IMR-90 (cell line): ENCODE measurements around the gene TNS2. TPM values are rescaled to one million over a fixed set of nuclear protein-coding genes. Genes with fewer than 3 reads are reported as not detected.

ENCODE experiments used
- ATAC-seq: fragments of 200-7000 bp; cut with Tn5 transposase; 2 replicates; pipeline ENCODE4 v1.9.1; 2020; ENCODE audit warnings: low read depth, mild to moderate bottlenecking, moderate library complexity
- BruUV-seq: library from RNA; stranded (reverse); fragments of 400-500 nt; replicated peaks from 2 replicates; lab custom pipeline; 2021; lab: Mats Ljungman, UMichigan
- CTCF ChIA-PET: fragments of 300-600 bp; formaldehyde crosslinking; extraction: SDS; loops from one replicate; lab custom pipeline; 2021; ENCODE audit warnings: antibody characterized with exemption; lab: Yijun Ruan, JAX
- POLR2A ChIA-PET: fragments of 300-600 bp; sonication (Branson Sonifier 250); formaldehyde crosslinking; loops from one replicate; lab custom pipeline; 2022; ENCODE audit warnings: antibody characterized with exemption; ENCODE audit not compliant: unreplicated experiment; lab: Charles Lee
- DNase-seq: peaks from one replicate; pipeline ENCODE4 v3.0.0; 2013
- H2AFZ ChIP-seq: replicated peaks from 2 replicates; pipeline ENCODE3; 2013; ENCODE audit warnings: low read length, mild to moderate bottlenecking; ENCODE audit not compliant: poor library complexity
- H2AK5ac ChIP-seq: 2 replicates; pipeline ENCODE4 v1.6.1; 2013; ENCODE audit warnings: low read depth, low read length, inconsistent platforms
- H2AK9ac ChIP-seq: replicated peaks from 2 replicates; pipeline ENCODE3; 2013; ENCODE audit warnings: mild to moderate bottlenecking, low read depth, low read length, moderate library complexity; ENCODE audit not compliant: poor library complexity
- H2BK120ac ChIP-seq: 2 replicates; pipeline ENCODE4 v1.6.1; 2013; ENCODE audit warnings: low read depth, low read length, inconsistent platforms
- H2BK15ac ChIP-seq: 3 replicates; pipeline ENCODE4 v1.6.1; 2013; ENCODE audit warnings: low read depth, low read length, inconsistent platforms
- H2BK20ac ChIP-seq: 2 replicates; pipeline ENCODE4 v1.6.1; 2013; ENCODE audit warnings: low read depth, mild to moderate bottlenecking, inconsistent platforms, low read length, moderate library complexity
- H2BK5ac ChIP-seq: 2 replicates; pipeline ENCODE4 v1.6.1; 2013; ENCODE audit warnings: mild to moderate bottlenecking, low read depth, low read length, inconsistent platforms; ENCODE audit not compliant: poor library complexity, severe bottlenecking
- H3K14ac ChIP-seq: replicated peaks from 2 replicates; pipeline ENCODE4 v1.6.1; 2013; ENCODE audit warnings: low read depth, low read length, inconsistent platforms
- H3K18ac ChIP-seq: 2 replicates; pipeline ENCODE4 v1.6.1; 2013; ENCODE audit warnings: low read depth, low read length, control low read depth
- H3K23ac ChIP-seq: 2 replicates; pipeline ENCODE4 v1.6.1; 2013; ENCODE audit warnings: low read depth, low read length, inconsistent platforms
- H3K27ac ChIP-seq: 2 replicates; pipeline ENCODE4 v1.5.1; 2013; ENCODE audit warnings: mild to moderate bottlenecking, control low read depth, low read length; ENCODE audit not compliant: insufficient read depth
- H3K27me3 ChIP-seq: 2 replicates; pipeline ENCODE4 v1.6.1; 2013; ENCODE audit warnings: low read length; ENCODE audit not compliant: control insufficient read depth, insufficient read depth
- H3K36me3 ChIP-seq: 2 replicates; pipeline ENCODE4 v1.6.1; 2013; ENCODE audit warnings: low read length, mixed read lengths; ENCODE audit not compliant: control insufficient read depth, insufficient read depth
- H3K4ac ChIP-seq: 2 replicates; pipeline ENCODE4 v1.6.1; 2013; ENCODE audit warnings: low read depth, low read length, inconsistent platforms
- H3K4me1 ChIP-seq: 2 replicates; pipeline ENCODE4 v1.6.1; 2013; ENCODE audit warnings: low read length, mixed read lengths; ENCODE audit not compliant: control insufficient read depth, insufficient read depth
- H3K4me2 ChIP-seq: 2 replicates; pipeline ENCODE4 v1.6.1; 2013; ENCODE audit warnings: low read depth, mild to moderate bottlenecking, control low read depth, low read length, moderate library complexity
- H3K4me3 ChIP-seq: 2 replicates; pipeline ENCODE4 v1.5.1; 2013; ENCODE audit warnings: low read depth, mild to moderate bottlenecking, control low read depth, low read length, moderate library complexity; ENCODE audit not compliant: insufficient read depth
- H3K56ac ChIP-seq: 2 replicates; pipeline ENCODE4 v1.6.1; 2013; ENCODE audit warnings: low read length, inconsistent platforms; ENCODE audit not compliant: insufficient read depth; ENCODE audit errors: extremely low read depth
- H3K79me1 ChIP-seq, 2 experiments: 2 replicates each; pipeline ENCODE4 v1.6.1; 2013; ENCODE audit warnings: low read length in 2 of 2, inconsistent platforms in 1 of 2, low read depth in 1 of 2
- H3K9ac ChIP-seq: 2 replicates; pipeline ENCODE4 v1.6.1; 2013; ENCODE audit warnings: low read depth, low read length, control low read depth
- H3K9me1 ChIP-seq: 2 replicates; pipeline ENCODE4 v1.6.1; 2013; ENCODE audit warnings: low read length, inconsistent platforms; ENCODE audit not compliant: insufficient read depth
- H3K9me3 ChIP-seq: 2 replicates; pipeline ENCODE4 v1.6.1; 2013; ENCODE audit warnings: low read length; ENCODE audit not compliant: control insufficient read depth, insufficient read depth
- H4K20me1 ChIP-seq: 2 replicates; pipeline ENCODE4 v1.6.1; 2013; ENCODE audit warnings: low read length, inconsistent platforms; ENCODE audit not compliant: insufficient read depth
- H4K5ac ChIP-seq: 2 replicates; pipeline ENCODE4 v1.6.1; 2013; ENCODE audit warnings: mild to moderate bottlenecking, low read depth, low read length, control low read depth
- H4K8ac ChIP-seq, 2 experiments: 2 replicates each; pipeline ENCODE4 v1.6.1; 2013; ENCODE audit warnings: low read depth in 2 of 2, low read length in 2 of 2, control low read depth in 1 of 2, inconsistent platforms in 1 of 2
- H4K91ac ChIP-seq: 2 replicates; pipeline ENCODE4 v1.6.1; 2013; ENCODE audit warnings: low read depth, low read length, inconsistent platforms; ENCODE audit not compliant: insufficient read depth
- BHLHE40 ChIP-seq: fragments of 150-350 bp; IDR thresholded peaks from 2 replicates; pipeline ENCODE4 v1.6.1; 2016; ENCODE audit warnings: mild to moderate bottlenecking, low read depth, low read length
- CHD1 ChIP-seq: IDR thresholded peaks from 2 replicates; pipeline ENCODE4 v1.6.1; 2012; ENCODE audit warnings: low read depth, low read length, improper control_type of control experiment
- FOS ChIP-seq: fragments of 150-350 bp; IDR thresholded peaks from 2 replicates; pipeline ENCODE4 v1.6.1; 2016; ENCODE audit warnings: low read depth, low read length
- MAFK ChIP-seq: IDR thresholded peaks from 2 replicates; pipeline ENCODE4 v1.6.1; 2012; ENCODE audit warnings: low read depth, low read length, improper control_type of control experiment
- POLR2A ChIP-seq: IDR thresholded peaks from 2 replicates; pipeline ENCODE4 v1.6.1; 2012; ENCODE audit warnings: mild to moderate bottlenecking, low read depth, low read length
- RAD21 ChIP-seq: IDR thresholded peaks from 2 replicates; pipeline ENCODE4 v1.6.1; 2012; ENCODE audit warnings: low read length, improper control_type of control experiment
- RCOR1 ChIP-seq: IDR thresholded peaks from 2 replicates; pipeline ENCODE4 v1.6.1; 2012; ENCODE audit warnings: mild to moderate bottlenecking, low read length, improper control_type of control experiment; ENCODE audit not compliant: insufficient replicate concordance
- SMC3 ChIP-seq: fragments of 150-350 bp; IDR thresholded peaks from 2 replicates; pipeline ENCODE4 v1.6.1; 2016; ENCODE audit warnings: low read depth, mild to moderate bottlenecking, antibody characterized with exemption, low read length, moderate library complexity
- WGBS, 2 experiments: methylation state at CpG; one replicate each; pipeline versions ENCODE4 v1.1.5 to v1.1.7; 2013; ENCODE audit warnings: missing lambda C conversion rate in 2 of 2; ENCODE audit not compliant: insufficient read length in 1 of 2; ENCODE audit errors: extremely low coverage in 2 of 2; 5-methylcytosine and 5-hydroxymethylcytosine counted together
- dilution Hi-C: fragments of 300-500 bp; cut with HindIII; formaldehyde crosslinking; loops from one replicate; pipeline ENCODE4 v1.14.3; 2018; ENCODE audit warnings: low sequenced_read_pairs; ENCODE audit not compliant: unreplicated experiment
- in situ Hi-C: fragments of 300-500 bp; cut with MboI; formaldehyde crosslinking; loops from 3 replicates; pipeline ENCODE4 v1.14.3; 2019; ENCODE audit warnings: low sequenced_read_pairs, inconsistent platforms, mixed read lengths
- intact Hi-C: fragments of 100-400 bp; cut with micrococcal nuclease; formaldehyde crosslinking; loops from 2 replicates; pipeline ENCODE4 v1.10.0; 2022
- polyA plus RNA-seq, 3 experiments: library from polyadenylated mRNA; depleted of rRNA; stranded (reverse); fragments of >200 nt; gene quantifications; 2 replicates each; pipeline ENCODE4 v1.2.3, GENCODE V29; 2012; ENCODE audit warnings: low replicate concordance in 1 of 3
- total RNA-seq: library from RNA; depleted of rRNA; stranded (reverse); fragments of >200 nt; gene quantifications from 2 replicates; pipeline ENCODE4 v1.2.3, GENCODE V29; 2012
- TF ChIP-seq, protein P1 (sequence below): fragments of 150-350 bp; IDR thresholded peaks from 2 replicates; pipeline ENCODE4 v1.6.1; 2017; ENCODE audit warnings: mild to moderate bottlenecking, antibody characterized with exemption, low read length, low read depth
- TF ChIP-seq, protein P2 (sequence below): conservative IDR thresholded peaks from 2 replicates; pipeline ENCODE4 v1.5.1; 2012; ENCODE audit warnings: mild to moderate bottlenecking, low read depth, low read length, improper control_type of control experiment
- TF ChIP-seq, protein P3 (sequence below): fragments of 150-350 bp; IDR thresholded peaks from 2 replicates; pipeline ENCODE4 v1.6.1; 2016; ENCODE audit warnings: low read depth, mild to moderate bottlenecking, low read length, moderate library complexity, borderline replicate concordance

The TNS2 gene
- total and polyA plus RNA-seq, 2 of the 4 experiments (the other 2 are of a cell fraction), result 10.4 to 67.2 TPM

DNA sequence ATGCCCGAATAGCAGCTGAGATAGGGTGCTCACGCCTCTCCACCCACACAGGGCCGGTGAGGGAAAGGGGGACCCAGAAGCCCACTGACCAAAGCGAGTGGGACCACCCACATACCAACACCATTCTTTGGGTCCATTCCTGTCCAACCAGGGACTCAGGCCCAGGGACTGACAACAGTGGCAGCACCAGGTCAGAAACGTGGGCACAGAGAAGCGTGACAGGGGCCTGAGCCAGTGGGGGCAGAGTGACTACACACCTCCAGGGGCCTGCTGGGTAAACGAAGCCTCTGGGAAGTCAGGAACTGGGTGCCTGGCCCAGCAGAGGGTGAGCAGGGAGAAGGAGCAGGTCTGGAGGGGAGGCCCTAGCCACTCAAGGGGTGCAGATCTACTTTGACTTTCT, 15.6 kb downstream of the TNS2 start:
- BruUV-seq, result TSS peak; percentile 80
- H4K8ac ChIP-seq, result peak overlapping the region in 1 of 2 experiments; percentile 67; a peak in 2 of 4 replicates

More for the DNA sequence above, 15.6 kb downstream of the TNS2 start:
- Histone ChIP-seq H4K5ac (no peak overlapping the region; the same call in 1 of the 2 replicates), H4K20me1 (peaks cover 9% of the 10 kb centered on the region), H2AFZ (no peak overlapping the region), H3K9me1 (peaks cover 5% of the 10 kb centered on the region), H3K36me3 (peaks cover 54% of the 10 kb centered on the region), H3K9me3 (no peaks in the 10 kb centered on the region), H2BK15ac (peak overlapping the region; percentile 68; the same call in 1 of the 3 replicates), H2AK5ac (peak overlapping the region; percentile 72; the same call in 1 of the 2 replicates), H3K4me3 (no peak overlapping the region), H2BK20ac (peak overlapping the region; percentile 31; the same call in 1 of the 2 replicates), H3K18ac (no peak overlapping the region), H3K79me1 (peaks cover 0 to 52% of the 10 kb centered on the region in 2 experiments; a peak in 2 of 4 replicates), H4K91ac (no peak overlapping the region), H3K4ac (peak overlapping the region; percentile 58), H3K14ac (no peak overlapping the region), H3K27ac (peak overlapping the region; percentile 7; the same call in 1 of the 2 replicates), H3K4me2 (no peak overlapping the region), H3K27me3 (no peaks in the 10 kb centered on the region), H3K4me1 (peaks cover 30% of the 10 kb centered on the region), H2BK120ac (peak overlapping the region; percentile 40), H3K56ac (no peak overlapping the region), H2AK9ac (peak overlapping the region; percentile 89), H3K23ac (no peak overlapping the region), H3K9ac (peak overlapping the region; percentile 7; the same call in 1 of the 2 replicates), H2BK5ac (no peak overlapping the region)
- in situ Hi-C loops, result loop anchor here (5.0 kb wide), 1 partner anchor 122 kb away; no protein-coding TSS in a partner anchor
- CTCF ChIA-PET, result interaction anchor here (0.6 to 2.6 kb wide), 17 partner anchors 10 to 279 kb away, joined by 3 to 39 read pairs (median 5); partner anchors contain the start of genes IGFBP6, SOAT2 and SPRYD3
- DNase-seq (no peak), ATAC-seq (peak; percentile 3; the same call in 1 of the 2 replicates)
- 100% methylated on average over 1 of the region's 7 CpGs; no CpG with 5 or more reads in 1 of the 2 experiments for WGBS, 2 experiments
- POLR2A ChIA-PET, result interaction anchor here (0.7 to 1.6 kb wide), 2 partner anchors 13 to 32 kb away, joined by 3 to 7 read pairs; partner anchors contain the start of genes IGFBP6 and SPRYD3
- dilution Hi-C loops, result no loop called here
- TF ChIP-seq, protein P1, sequence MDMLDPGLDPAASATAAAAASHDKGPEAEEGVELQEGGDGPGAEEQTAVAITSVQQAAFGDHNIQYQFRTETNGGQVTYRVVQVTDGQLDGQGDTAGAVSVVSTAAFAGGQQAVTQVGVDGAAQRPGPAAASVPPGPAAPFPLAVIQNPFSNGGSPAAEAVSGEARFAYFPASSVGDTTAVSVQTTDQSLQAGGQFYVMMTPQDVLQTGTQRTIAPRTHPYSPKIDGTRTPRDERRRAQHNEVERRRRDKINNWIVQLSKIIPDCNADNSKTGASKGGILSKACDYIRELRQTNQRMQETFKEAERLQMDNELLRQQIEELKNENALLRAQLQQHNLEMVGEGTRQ, result no peak
- TF ChIP-seq RAD21 (no peak), FOS (no peak), MAFK (no peak), BHLHE40 (no peak), SMC3 (no peak), RCOR1 (no peak), POLR2A (no peak), CHD1 (no peak)
- TF ChIP-seq, protein P2, sequence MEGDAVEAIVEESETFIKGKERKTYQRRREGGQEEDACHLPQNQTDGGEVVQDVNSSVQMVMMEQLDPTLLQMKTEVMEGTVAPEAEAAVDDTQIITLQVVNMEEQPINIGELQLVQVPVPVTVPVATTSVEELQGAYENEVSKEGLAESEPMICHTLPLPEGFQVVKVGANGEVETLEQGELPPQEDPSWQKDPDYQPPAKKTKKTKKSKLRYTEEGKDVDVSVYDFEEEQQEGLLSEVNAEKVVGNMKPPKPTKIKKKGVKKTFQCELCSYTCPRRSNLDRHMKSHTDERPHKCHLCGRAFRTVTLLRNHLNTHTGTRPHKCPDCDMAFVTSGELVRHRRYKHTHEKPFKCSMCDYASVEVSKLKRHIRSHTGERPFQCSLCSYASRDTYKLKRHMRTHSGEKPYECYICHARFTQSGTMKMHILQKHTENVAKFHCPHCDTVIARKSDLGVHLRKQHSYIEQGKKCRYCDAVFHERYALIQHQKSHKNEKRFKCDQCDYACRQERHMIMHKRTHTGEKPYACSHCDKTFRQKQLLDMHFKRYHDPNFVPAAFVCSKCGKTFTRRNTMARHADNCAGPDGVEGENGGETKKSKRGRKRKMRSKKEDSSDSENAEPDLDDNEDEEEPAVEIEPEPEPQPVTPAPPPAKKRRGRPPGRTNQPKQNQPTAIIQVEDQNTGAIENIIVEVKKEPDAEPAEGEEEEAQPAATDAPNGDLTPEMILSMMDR, result no peak
- TF ChIP-seq, protein P3, sequence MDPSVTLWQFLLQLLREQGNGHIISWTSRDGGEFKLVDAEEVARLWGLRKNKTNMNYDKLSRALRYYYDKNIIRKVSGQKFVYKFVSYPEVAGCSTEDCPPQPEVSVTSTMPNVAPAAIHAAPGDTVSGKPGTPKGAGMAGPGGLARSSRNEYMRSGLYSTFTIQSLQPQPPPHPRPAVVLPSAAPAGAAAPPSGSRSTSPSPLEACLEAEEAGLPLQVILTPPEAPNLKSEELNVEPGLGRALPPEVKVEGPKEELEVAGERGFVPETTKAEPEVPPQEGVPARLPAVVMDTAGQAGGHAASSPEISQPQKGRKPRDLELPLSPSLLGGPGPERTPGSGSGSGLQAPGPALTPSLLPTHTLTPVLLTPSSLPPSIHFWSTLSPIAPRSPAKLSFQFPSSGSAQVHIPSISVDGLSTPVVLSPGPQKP, result no peak
- intact Hi-C loops, result no loop called here
